DOHH2 (cell line): ENCODE data around the gene SLC44A1.

Source experiments
- H3F3A ChIP-seq: fragments of 200-600 bp; sonication (generic), shearing (Covaris generic); 2 replicates; pipeline ENCODE4 v1.6.0; 2016; ENCODE audit warnings: antibody characterized with exemption, mild to moderate bottlenecking; ENCODE audit not compliant: control insufficient read depth, insufficient read depth
- H3K27ac ChIP-seq: fragments of 200-600 bp; sonication (generic); 2 replicates; pipeline ENCODE4 v1.5.1; 2014; ENCODE audit warnings: low read depth, mild to moderate bottlenecking, low read length, moderate library complexity
- H3K27me3 ChIP-seq: fragments of 200-600 bp; sonication (generic); 2 replicates; pipeline ENCODE4 v1.6.1; 2014; ENCODE audit warnings: mild to moderate bottlenecking, low read length, mixed read lengths; ENCODE audit not compliant: control insufficient read depth
- H3K36me3 ChIP-seq: fragments of 200-600 bp; sonication (generic); 2 replicates; pipeline ENCODE4 v1.6.1; 2014; ENCODE audit warnings: mild to moderate bottlenecking, low read length, moderate library complexity, mixed read lengths; ENCODE audit not compliant: control insufficient read depth
- H3K4me1 ChIP-seq: fragments of 200-600 bp; sonication (generic); 2 replicates; pipeline ENCODE4 v1.6.1; 2014; ENCODE audit warnings: mild to moderate bottlenecking, low read length, mixed read lengths; ENCODE audit not compliant: control insufficient read depth
- H3K4me2 ChIP-seq: fragments of 200-600 bp; sonication (generic); 2 replicates; pipeline ENCODE4 v1.6.0; 2014; ENCODE audit warnings: mild to moderate bottlenecking, low read length, moderate library complexity
- H3K4me3 ChIP-seq: fragments of 200-600 bp; sonication (generic); 2 replicates; pipeline ENCODE4 v1.5.1; 2014; ENCODE audit warnings: mild to moderate bottlenecking, low read length, mixed read lengths
- H3K79me2 ChIP-seq: fragments of 200-600 bp; sonication (generic); 2 replicates; pipeline ENCODE4 v1.6.1; 2014; ENCODE audit warnings: mild to moderate bottlenecking, low read length, mixed read lengths; ENCODE audit not compliant: control insufficient read depth
- H3K9me2 ChIP-seq: fragments of 200-600 bp; sonication (generic); replicated peaks from 2 replicates; pipeline ENCODE4 v1.6.1; 2014; ENCODE audit warnings: mild to moderate bottlenecking, low read length, mixed read lengths; ENCODE audit not compliant: control insufficient read depth
- H3K9me3 ChIP-seq: fragments of 200-600 bp; sonication (generic); 2 replicates; pipeline ENCODE4 v1.6.1; 2014; ENCODE audit warnings: antibody characterized with exemption, low read length, mixed read lengths; ENCODE audit not compliant: control insufficient read depth, insufficient read depth
- H4K20me1 ChIP-seq: fragments of 200-600 bp; sonication (generic); 2 replicates; pipeline ENCODE4 v1.6.0; 2014; ENCODE audit warnings: low read depth, mild to moderate bottlenecking, antibody characterized with exemption, low read length, moderate library complexity; ENCODE audit not compliant: control insufficient read depth, insufficient read depth
- CTCF ChIP-seq: fragments of 200-600 bp; sonication (generic); IDR thresholded peaks from one replicate; pipeline ENCODE4 v1.5.1; 2014; ENCODE audit warnings: antibody characterized with exemption, mild to moderate bottlenecking, low read depth, low read length; ENCODE audit not compliant: poor library complexity, severe bottlenecking
- EZH2phosphoT487 ChIP-seq: fragments of 200-600 bp; sonication (generic); IDR thresholded peaks from 2 replicates; pipeline ENCODE4 v1.6.1; 2017; ENCODE audit warnings: borderline replicate concordance, mild to moderate bottlenecking, antibody characterized with exemption, low read length, moderate library complexity, mixed read lengths

SLC44A1 gene

GRCh38 chr9:105270711-105271110 lies 26.3 kb downstream of the SLC44A1 start:
- Histone ChIP-seq H3K4me2 (no peak overlapping the region), H3K4me1 (no peaks in the 10 kb centered on the region), H4K20me1 (no peaks in the 10 kb centered on the region; the same call in 1 of the 2 replicates), H3K27ac (no peak overlapping the region), H3K9me3 (no peaks in the 10 kb centered on the region), H3K9me2 (no peaks in the 10 kb centered on the region), H3K36me3 (no peaks in the 10 kb centered on the region), H3K79me2 (peaks cover 17% of the 10 kb centered on the region), H3K27me3 (no peaks in the 10 kb centered on the region), H3F3A (no peaks in the 10 kb centered on the region), H3K4me3 (no peak overlapping the region)
- TF ChIP-seq EZH2phosphoT487 (no peak), CTCF (no peak)

GRCh38 chr9:105273731-105274130 lies 29.3 kb downstream of the SLC44A1 start:
- Histone ChIP-seq H3K9me3 (no peaks in the 10 kb centered on the region), H3F3A (no peaks in the 10 kb centered on the region), H3K4me3 (no peak overlapping the region), H3K79me2 (0 out of 2 replicates have a peak, but pooled peaks cover 5% of the 10 kb centered on the region), H3K27me3 (no peaks in the 10 kb centered on the region), H3K27ac (no peak overlapping the region), H3K36me3 (no peaks in the 10 kb centered on the region), H3K4me2 (no peak overlapping the region), H3K9me2 (no peaks in the 10 kb centered on the region), H4K20me1 (no peaks in the 10 kb centered on the region; the same call in 1 of the 2 replicates), H3K4me1 (no peaks in the 10 kb centered on the region)
- no peak for TF ChIP-seq CTCF

GRCh38 chr9:105275111-105275510 lies 30.7 kb downstream of the SLC44A1 start:
- no peak overlapping the region for H3K4me3 ChIP-seq
- H3K27me3 ChIP-seq: no peaks in the 10 kb centered on the region
- no peaks in the 10 kb centered on the region; the same call in 1 of the 2 replicates for H4K20me1 ChIP-seq
- no peaks in the 10 kb centered on the region for H3K9me2 ChIP-seq
- no peaks in the 10 kb centered on the region for H3K36me3 ChIP-seq
- TF ChIP-seq EZH2phosphoT487: no peak
- no peak for TF ChIP-seq CTCF
- no peaks in the 10 kb centered on the region for H3F3A ChIP-seq
- no peaks in the 10 kb centered on the region for H3K9me3 ChIP-seq
- H3K4me1 ChIP-seq: no peaks in the 10 kb centered on the region
- no peak overlapping the region for H3K27ac ChIP-seq
- H3K4me2 ChIP-seq: no peak overlapping the region
- 0 out of 2 replicates have a peak, but pooled peaks cover 4% of the 10 kb centered on the region for H3K79me2 ChIP-seq

GRCh38 chr9:105275938-105276337 lies 31.5 kb downstream of the SLC44A1 start:
- no peaks in the 10 kb centered on the region; the same call in 1 of the 2 replicates for H3K79me2 ChIP-seq
- TF ChIP-seq EZH2phosphoT487 (no peak), CTCF (no peak)
- H3K36me3 ChIP-seq: no peaks in the 10 kb centered on the region
- H3K4me3 ChIP-seq: no peak overlapping the region
- no peaks in the 10 kb centered on the region for H3K9me3 ChIP-seq
- H3K4me2 ChIP-seq: no peak overlapping the region
- no peaks in the 10 kb centered on the region for H3K4me1 ChIP-seq
- H3K27ac ChIP-seq: no peak overlapping the region
- no peaks in the 10 kb centered on the region for H3F3A ChIP-seq
- H4K20me1 ChIP-seq: no peaks in the 10 kb centered on the region
- H3K27me3 ChIP-seq: no peaks in the 10 kb centered on the region
- H3K9me2 ChIP-seq: no peaks in the 10 kb centered on the region
